GM19324 (cell line): ENCODE results near the gene GPC3.
"Not testable (repeated sequence)": the region's sequence is repeated elsewhere in the genome, so short reads cannot be mapped to it uniquely, and the experiment has no call there.

Source experiments
- ATAC-seq: cut with Tn5 transposase; IDR thresholded peaks from one replicate; pipeline ENCODE4 v1.9.1; 2021; ENCODE audit warnings: mild to moderate bottlenecking, moderate library complexity; ENCODE audit not compliant: unreplicated experiment, low FRiP score

GPC3 gene

DNA sequence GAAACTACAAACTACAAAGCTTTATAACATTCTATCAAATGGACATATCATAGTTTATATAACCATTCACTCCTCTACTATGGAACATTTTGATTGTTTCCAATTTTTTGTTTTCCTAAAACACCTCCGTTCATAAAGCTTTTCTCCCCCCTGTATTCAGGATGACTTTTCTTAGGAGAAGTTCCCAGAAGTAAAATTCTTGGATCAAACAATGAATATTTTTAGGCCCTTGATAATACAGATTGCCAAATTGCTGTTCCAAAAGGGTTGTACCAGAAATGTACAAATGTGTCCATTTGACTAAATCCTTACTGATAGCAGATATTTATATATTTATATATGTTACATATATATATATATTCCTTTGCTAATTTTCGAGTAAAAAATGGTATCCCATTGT is 77.8 kb downstream of the GPC3 start:
- no peak for ATAC-seq

DNA sequence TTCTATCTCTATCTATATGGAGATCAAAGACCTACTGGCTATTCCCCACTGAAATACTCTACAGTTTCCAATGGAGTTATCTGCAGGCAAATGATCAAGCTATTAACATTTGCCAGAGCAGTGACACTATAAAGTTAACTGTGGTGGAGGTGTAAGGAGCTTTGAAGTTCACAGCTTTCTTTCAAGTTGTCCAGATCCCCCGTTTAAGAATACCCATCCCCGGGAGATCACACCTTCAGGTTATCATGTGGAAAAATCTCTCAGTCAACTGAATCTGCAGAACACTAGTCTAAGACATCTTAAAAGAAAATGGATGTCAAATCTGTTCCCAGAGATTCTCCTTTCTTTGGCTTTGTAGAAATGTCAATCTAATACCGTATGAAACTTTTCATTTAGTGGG is 80.1 kb downstream of the GPC3 start:
- ATAC-seq: no peak

DNA sequence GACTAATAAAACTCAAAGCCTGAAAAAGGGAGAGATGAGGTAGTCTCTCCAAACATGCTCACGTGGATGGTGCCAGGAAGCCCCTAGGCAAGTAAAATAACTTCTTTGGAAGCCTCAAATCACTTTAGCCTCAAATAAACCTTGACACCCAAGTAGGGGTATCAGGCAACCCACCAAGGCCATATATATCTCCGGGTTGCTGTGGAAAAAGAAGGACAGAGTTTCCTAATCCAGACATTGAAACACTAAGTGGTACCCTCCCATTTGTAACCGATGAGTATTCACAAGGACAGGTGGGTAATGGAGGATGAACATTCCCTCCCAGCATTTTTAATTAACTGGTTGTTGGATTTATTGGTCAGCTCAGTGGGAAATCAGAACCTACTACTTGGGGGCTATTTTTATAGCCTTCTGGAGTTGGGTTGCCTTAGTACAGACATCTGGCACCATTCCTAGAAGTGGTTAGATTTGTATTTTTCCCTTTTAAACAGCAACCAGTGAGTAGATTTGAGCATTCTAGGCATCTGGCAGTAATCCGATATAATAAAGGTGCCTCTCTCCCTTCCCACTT is 87.7 kb downstream of the GPC3 start:
- no peak for ATAC-seq

DNA sequence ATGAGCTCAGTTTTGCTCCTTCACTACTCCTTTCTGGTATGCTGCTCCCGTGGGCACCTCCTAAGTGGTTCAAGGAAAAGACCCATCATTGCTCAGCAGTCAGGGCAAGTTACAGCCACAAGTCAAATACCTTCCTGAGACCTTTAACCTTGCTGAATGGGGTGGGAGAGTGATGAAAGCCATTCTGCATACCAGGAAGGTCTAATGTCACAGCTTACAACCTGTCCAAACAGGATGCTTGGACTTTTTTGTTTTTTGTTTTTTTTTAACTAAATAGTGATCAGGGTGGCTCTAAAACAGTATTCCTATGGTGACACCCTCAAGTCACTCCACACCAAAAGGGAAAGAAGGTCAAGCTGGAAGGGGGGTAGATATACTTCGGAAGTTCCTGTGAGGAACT is 93.1 kb downstream of the GPC3 start:
- ATAC-seq: no peak

DNA sequence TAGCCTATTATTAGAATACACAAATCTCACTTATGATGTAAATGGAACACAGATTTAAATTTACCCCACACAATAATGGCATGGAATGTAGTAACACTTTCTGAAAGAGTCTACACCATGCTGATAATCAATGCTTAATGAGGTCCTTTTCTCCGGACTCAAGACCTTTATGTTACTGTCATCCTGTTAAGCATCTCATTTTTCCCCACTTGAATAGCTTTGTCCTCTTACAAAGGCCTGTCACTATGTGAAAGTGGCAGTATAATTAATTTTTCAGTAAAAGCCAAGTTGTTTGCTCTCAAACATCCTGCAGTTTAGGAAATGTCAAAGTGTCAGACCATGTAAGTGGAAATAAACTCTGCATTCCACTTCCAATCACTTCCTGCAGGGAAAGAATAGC is 96.4 kb downstream of the GPC3 start:
- ATAC-seq: no peak

DNA sequence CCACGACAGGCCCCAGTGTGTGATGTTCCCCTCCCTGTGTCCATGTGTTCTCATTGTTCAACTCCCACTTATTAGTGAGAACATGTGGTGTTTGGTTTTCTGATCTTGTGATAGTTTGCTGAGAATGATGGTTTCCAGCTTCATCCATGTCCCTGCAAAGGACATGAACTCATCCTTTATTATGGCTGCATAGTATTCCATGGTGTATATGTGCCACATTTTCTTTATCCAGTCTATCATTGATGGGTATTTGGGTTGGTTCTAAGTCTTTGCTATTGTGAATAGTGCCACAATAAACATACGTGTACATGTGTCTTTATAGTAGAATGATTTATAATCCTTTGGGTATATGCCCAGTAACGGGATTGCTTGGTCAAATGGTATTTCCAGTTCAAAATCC is 97.3 kb downstream of the GPC3 start:
- not testable (repeated sequence) for ATAC-seq

DNA sequence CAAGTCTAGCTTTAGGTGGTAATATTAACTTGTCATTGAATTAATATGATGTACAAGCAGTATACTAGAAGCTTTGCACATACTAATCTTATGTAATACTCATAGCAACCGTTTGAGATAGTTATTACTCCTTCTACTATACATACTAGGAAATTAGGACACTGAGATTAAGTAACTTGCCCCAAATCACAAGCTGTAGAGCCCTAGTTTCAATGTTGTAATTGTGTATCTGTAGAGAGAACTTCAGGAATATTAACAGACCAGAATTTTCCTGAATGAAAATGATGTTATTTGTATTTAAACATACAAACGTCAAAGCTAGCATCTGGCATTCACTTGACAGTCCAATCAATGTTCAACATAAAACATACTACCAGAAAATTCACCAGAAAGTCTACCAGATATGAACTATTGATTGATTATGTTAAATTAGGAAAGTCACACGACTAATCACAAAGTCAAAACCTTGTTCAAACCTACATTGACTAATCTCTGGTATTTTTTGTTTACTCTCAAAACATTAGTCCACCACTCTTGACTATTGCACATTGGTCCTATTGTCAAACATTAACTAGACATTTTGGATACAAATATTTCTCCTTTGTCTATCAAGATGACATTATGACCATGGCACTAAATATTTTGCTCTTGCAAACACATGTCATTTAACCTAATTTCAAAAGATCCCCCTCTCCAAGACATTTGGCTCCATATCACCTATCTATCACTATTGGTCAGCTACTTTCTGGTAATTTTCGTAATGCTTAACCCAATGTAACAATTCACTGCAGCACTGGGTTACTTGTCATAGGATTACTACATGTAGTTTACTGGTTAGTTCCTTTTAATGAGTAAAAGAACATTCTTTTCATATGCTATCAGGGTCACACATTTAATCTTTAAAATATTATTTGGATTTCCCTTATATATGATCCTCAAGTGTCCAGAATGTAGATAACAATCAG is 100.7 kb downstream of the GPC3 start:
- ATAC-seq: no peak

DNA sequence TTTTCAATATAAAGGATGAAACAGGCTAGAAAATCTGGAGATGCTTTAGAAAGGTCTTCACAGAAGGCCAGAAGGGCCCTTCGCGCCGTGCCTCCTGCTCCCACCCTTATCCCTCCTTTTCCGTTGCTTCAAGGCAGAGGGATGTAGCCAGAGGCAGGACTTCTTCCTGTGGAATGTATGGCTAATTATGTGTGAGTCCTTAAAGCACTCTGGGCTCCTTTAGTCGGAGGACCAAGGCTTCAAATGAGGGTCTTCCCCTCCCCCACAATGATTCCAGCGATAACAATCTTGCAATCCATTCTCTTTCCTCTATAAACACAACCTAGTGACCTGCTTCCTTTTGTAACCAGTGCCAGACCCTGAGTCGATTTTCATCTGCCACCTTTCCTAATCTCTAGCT is 103.5 kb downstream of the GPC3 start:
- ATAC-seq: no peak

DNA sequence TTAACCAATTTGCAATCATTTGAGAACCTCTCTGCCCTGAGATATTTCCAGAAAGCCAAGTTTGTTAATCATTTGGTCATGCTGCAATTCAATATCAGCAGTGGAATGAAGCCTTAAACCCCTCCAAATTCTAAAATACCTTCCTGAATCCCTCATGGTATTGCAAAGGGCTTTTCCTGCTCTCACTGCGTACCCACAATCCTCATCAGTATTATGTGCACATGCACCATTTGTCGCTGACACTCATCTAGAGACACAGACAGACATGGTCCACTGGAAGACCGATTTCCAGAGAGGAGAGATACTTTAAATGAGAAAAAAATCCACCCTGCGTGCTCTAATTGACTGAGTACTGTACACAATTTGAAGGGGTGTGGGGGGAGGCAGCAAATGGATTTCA is 104.4 kb downstream of the GPC3 start:
- no peak for ATAC-seq

DNA sequence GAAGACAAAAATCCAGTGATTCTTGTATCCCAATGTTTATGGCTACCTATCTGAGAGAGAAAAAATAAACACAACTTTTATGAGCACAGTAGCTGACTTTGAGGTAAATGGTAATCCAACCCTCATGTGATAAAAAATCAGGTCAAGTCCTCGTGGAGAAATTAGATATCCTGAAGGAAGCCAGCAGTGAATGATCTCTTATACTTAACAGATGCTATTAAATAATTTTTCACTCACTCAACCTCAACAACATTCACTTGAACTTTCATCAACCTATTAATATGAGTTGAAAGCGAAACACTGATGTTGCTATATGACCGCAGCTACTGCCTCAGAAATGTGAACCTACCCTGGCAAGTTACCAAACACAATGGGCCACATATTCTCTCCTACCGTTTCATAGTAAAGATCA is 105.4 kb downstream of the GPC3 start:
- ATAC-seq: peak; percentile 59

DNA sequence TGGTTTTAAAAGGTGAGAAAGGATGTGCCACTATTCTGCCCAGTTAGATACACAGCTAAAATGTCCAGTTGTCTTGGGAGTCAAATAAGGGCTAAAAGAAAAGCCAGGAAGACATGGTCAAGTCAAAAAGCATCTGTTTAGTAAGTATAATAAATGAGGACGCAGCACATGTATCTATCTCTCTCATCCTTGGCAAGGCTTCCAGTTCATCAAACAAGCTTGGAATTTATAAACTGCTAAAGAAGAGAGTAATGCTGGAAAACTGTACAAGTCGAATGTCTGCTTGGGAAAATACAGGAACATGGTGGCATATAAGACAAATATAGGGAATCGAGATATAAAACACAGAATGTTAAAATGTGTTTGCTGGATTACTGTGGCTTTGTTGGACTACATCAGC is 106.7 kb downstream of the GPC3 start:
- ATAC-seq: no peak

DNA sequence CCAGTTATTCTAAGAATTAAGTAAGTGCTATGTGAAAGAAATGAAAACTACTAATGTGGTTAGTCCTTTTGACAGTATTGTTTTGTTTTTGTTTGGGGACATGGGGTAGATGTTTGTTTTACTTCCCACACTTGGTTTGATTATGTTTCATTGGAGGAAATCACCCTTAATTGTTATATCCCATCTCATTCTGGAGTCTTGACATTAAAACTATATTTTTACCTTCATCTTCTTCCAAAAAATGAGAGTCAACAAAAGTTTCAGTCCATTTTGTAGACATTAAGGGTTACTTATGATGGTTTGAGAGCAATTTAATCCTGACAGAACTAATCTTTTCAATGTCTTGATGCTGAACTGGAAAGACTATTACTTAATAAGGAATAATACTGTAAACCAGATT is 108.7 kb downstream of the GPC3 start:
- ATAC-seq: no peak

DNA sequence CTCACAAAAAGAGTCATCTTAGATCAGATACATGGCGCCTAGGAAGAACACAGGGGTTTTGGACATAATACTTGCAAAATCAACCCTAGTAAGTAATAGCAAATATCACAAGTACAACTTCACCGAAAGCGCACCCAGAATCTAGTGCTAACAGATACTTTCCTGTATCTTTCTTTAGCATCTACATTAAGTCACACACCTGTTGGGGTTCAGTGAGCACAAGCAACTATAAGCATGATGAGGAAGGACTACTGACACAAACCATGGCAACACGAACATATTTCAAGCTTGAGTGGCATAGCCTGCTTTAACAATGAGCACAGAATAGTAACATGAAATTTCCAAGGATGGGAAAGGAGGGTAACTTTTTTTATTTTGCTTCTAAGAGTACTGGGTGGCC is 116.1 kb downstream of the GPC3 start:
- no peak for ATAC-seq

DNA sequence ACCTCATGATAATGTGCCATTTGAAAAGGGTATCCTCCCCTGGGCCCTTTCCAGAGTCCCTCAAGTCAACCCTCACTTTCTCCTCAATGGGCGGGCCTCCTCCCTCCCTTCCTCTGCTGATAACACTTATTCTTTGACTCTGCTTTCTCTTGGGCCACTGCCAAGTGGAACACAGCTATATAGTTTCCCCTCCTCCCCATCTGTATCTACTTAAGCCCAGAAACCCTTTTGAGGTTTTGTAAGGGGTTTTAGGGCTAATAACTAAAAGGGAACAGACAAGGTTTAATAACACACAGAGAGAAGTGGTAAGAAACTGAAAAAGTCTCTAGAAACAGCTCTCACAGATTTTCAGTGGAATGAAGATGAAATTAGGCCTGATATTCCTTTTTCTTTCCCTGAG is 116.7 kb downstream of the GPC3 start:
- no peak for ATAC-seq

DNA sequence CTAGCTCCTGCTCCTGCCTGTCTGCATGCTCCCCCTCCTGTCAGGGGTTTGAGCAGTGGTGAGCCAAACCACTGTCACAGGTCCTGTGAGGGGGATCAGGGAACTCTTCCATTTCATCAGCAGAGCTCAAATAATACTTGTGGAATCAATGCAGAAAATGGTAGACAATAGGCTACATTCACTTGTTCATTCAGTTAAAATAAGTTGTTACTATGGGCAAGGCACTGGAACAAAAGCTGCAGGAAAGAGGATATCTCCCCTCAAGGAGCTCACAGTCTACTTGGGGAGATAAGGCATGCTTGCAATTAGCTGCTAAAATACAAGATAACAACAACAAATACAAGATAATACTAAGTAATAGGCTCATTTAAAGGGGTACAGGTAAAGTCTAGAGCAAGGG is 117.1 kb downstream of the GPC3 start:
- ATAC-seq: no peak

DNA sequence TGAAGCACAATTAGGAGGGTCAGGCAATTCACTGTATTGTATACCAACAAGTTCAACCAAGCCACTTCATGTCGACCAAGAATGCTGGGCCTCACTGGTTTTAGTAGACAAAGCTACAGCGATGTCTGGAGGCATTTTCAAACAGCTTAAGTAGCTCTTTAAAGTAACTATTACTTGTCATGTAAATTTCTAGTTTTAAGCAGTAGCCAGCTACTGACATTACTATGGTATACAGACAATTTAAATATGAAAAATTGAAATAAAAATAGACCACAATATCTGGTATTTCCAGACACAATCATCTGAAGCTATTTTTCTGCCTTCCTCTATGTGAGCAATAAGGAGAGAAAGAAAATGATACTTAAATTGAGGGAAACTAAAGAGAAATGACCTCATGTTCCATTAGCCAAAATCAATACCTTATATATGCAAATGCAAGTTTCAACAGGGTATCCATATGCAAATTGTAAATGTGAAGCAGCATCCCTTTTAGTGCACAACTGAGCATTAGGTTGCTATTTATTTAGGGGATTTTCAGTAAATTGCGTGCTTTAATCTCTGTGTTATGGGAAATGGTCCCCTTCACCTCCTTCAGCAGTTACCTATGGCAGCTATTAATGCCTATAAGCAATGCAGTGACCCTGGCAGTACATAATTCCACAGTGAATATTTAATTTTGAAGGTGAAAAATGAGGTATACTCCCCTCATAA is 119.5 kb downstream of the GPC3 start:
- ATAC-seq: no peak

DNA sequence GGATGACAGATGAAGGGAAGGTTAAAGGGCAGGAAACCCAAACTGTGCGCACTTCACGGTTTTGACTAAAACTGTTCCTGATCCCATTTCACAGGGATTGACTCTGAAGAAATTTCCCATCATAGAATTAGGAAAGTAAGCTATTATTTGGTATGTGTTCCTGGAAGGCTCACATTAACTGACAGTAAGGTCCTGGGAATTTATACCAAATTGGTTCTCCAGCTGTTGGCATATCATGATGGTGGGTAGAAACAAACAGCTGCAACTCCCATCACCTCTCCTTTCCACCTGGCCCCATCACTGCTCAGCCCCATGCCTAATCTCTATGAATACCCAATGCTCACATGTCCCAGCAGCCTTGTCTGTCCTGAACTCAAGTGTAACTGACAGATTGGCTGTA is 121.2 kb downstream of the GPC3 start:
- no peak for ATAC-seq

DNA sequence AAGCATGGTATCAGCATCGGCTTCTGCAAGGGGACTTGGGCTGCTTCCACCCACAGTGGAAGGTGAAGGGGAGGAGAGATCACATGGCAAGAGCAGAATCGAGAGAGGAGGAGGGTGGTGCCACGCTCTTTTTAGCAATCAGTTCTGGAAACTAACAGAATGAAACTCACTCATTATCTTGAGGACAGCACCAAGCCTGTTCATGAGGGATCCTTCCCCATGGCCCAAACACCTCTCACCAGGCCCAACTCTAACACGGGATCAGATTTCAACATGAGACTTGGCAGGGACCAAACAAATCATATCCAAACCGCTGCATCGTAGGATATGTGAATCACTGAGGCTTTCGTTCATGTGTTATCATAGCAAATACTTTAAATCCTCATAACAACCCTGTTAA is 125.5 kb downstream of the GPC3 start:
- ATAC-seq: no peak

DNA sequence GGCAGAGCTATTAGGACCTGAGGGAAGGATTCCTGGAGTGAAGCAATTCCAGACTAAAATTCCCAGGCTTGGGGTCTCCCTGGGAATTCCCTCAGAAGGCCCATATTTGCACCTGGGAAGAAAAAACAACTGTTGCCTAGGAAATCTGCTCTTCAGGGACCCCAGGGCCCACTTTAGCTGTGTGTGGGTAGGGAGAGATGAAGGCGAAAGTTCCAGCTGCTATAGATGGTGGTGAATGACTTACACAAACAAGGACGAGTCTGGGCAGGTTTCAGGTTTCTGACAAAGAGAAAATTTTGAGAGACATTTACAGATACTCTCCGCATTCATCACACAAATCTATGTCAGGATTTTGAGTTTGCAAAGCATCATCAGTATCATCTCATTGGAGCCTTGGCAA is 126.1 kb downstream of the GPC3 start:
- ATAC-seq: no peak

DNA sequence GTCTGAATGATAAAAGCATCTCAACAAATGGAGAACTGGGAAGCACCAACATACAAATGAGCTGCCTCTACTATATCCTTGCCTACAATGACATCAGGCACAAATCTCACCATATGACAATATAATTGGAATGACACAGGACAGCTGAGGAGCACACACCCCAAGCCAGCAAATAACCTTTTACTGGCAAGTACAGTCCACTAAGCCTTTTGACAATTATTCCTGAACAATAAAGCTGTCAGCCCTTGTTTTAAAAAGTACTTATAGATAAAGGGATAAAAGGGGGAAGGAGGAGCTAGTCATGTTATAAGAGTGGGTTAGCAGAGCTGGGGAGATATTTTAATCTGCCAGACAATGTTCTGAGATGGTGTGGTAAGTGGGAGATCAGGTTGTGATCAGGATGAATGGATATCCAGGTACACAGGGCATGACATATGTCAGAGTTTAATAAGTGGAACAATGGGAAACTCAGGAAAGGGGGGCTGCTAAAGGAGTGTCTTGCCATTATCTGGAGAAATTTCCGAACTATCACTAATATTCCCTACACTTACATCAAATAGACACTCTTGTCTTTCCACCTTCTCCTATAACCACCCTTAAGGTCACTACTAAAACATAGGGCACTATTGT is 127.6 kb downstream of the GPC3 start:
- no peak for ATAC-seq

DNA sequence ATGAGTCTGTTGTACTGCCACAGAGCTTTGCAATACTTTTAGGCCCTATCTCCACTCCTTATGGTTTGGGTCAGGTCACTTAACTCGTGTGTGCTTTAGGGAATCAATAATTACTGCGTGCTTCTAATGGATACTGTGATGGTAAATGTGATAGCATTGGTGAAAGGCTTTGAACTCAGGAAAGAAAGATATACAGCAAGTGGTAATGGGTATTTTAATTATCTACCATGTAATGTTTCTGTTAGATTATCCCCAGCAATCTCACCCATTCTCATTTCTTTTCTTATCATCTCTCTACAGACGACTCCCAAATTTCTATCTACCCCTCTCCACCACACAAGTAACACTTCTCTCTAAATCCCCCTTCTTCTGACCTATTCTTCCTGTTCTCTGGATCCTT is 128.6 kb downstream of the GPC3 start:
- no peak for ATAC-seq
